GM23338 (cell line): Measurements from ENCODE around the gene MRPS24. TPM values are rescaled to one million over a fixed set of nuclear protein-coding genes. Genes with fewer than 3 reads are reported as not detected.

ENCODE experiments used
- ATAC-seq: fragments of 200-7000 bp; cut with Tn5 transposase; 3 replicates; pipeline ENCODE4 v1.9.1; 2020
- DNase-seq: peaks from one replicate; pipeline ENCODE4 v3.0.0-alpha.2; 2015; ENCODE audit warnings: low spot score
- H2AFZ ChIP-seq: fragments of 200-600 bp; sonication (generic); 2 replicates; pipeline ENCODE4 v1.8.0; 2016; ENCODE audit warnings: antibody characterized with exemption, mild to moderate bottlenecking, moderate library complexity
- H3F3A ChIP-seq: fragments of 200-600 bp; sonication (generic); replicated peaks from 2 replicates; pipeline ENCODE4 v1.8.0; 2017; ENCODE audit warnings: antibody characterized with exemption, mixed run types, low read depth
- H3K27ac ChIP-seq: fragments of 200-600 bp; sonication (generic); 2 replicates; pipeline ENCODE4 v1.6.1; 2016; ENCODE audit warnings: low read depth
- H3K27me3 ChIP-seq: fragments of 200-600 bp; sonication (generic); 2 replicates; pipeline ENCODE4 v1.8.0; 2016; ENCODE audit warnings: mild to moderate bottlenecking, mixed run types, moderate library complexity; ENCODE audit not compliant: insufficient read depth
- H3K36me3 ChIP-seq: fragments of 200-600 bp; sonication (generic); 2 replicates; pipeline ENCODE4 v1.8.0; 2016; ENCODE audit warnings: mild to moderate bottlenecking; ENCODE audit not compliant: insufficient read depth
- H3K4me1 ChIP-seq: fragments of 200-600 bp; sonication (generic); 2 replicates; pipeline ENCODE4 v1.8.0; 2016; ENCODE audit warnings: mild to moderate bottlenecking, moderate library complexity; ENCODE audit not compliant: insufficient read depth
- H3K4me2 ChIP-seq: fragments of 200-600 bp; sonication (generic); 2 replicates; pipeline ENCODE4 v1.7.1; 2017; ENCODE audit warnings: mixed run types
- H3K4me3 ChIP-seq: fragments of 200-600 bp; sonication (generic); 2 replicates; pipeline ENCODE4 v1.6.1; 2016; ENCODE audit warnings: mixed run types
- H3K79me2 ChIP-seq: fragments of 200-600 bp; sonication (generic); replicated peaks from 2 replicates; pipeline ENCODE4 v1.8.0; 2017; ENCODE audit warnings: mild to moderate bottlenecking; ENCODE audit not compliant: insufficient read depth
- H3K9me2 ChIP-seq: fragments of 200-600 bp; sonication (generic); 2 replicates; pipeline ENCODE4 v1.8.0; 2017; ENCODE audit not compliant: insufficient read depth
- H4K20me1 ChIP-seq: fragments of 200-600 bp; sonication (generic); replicated peaks from 2 replicates; pipeline ENCODE4 v1.8.0; 2017; ENCODE audit warnings: mild to moderate bottlenecking; ENCODE audit not compliant: insufficient read depth
- H3K27ac Mint-ChIP-seq: 2 replicates; pipeline ENCODE4 v1.8.0; 2020; ENCODE audit warnings: inconsistent platforms, mild to moderate bottlenecking, moderate library complexity, mixed read lengths
- H3K27me3 Mint-ChIP-seq: 3 replicates; pipeline ENCODE4 v1.8.0; 2022; ENCODE audit warnings: low read depth, mild to moderate bottlenecking, moderate library complexity, mixed read lengths, inconsistent platforms; ENCODE audit not compliant: insufficient read depth, poor library complexity
- H3K36me3 Mint-ChIP-seq: 3 replicates; pipeline ENCODE4 v1.8.0; 2021; ENCODE audit warnings: low read depth, mild to moderate bottlenecking, inconsistent platforms, moderate library complexity, mixed read lengths
- H3K4me1 Mint-ChIP-seq: 3 replicates; pipeline ENCODE4 v1.8.0; 2020; ENCODE audit warnings: mild to moderate bottlenecking, inconsistent platforms, mixed read lengths
- H3K4me3 Mint-ChIP-seq: 3 replicates; pipeline ENCODE4 v1.8.0; 2021; ENCODE audit warnings: moderate library complexity, mild to moderate bottlenecking, inconsistent platforms, mixed read lengths
- H3K9me3 Mint-ChIP-seq: 3 replicates; pipeline ENCODE4 v1.8.0; 2020; ENCODE audit warnings: moderate library complexity, mild to moderate bottlenecking, inconsistent platforms, mixed read lengths
- ETS1 ChIP-seq: IDR thresholded peaks from 2 replicates; pipeline ENCODE4 v1.6.1; 2016; ENCODE audit warnings: antibody characterized with exemption
- EZH2 ChIP-seq: fragments of 200-600 bp; sonication (generic); IDR thresholded peaks from one replicate; pipeline ENCODE4 v1.8.0; 2017; ENCODE audit warnings: antibody characterized with exemption, mild to moderate bottlenecking, low read depth; ENCODE audit not compliant: unreplicated experiment
- EZH2phosphoT487 ChIP-seq: fragments of 200-600 bp; sonication (generic); IDR thresholded peaks from one replicate; pipeline ENCODE4 v1.8.1; 2018; ENCODE audit warnings: antibody characterized with exemption; ENCODE audit not compliant: unreplicated experiment
- NANOG ChIP-seq: IDR thresholded peaks from 2 replicates; pipeline ENCODE4 v1.6.1; 2016; ENCODE audit warnings: antibody characterized with exemption, borderline replicate concordance
- POLR2AphosphoS5 ChIP-seq: IDR thresholded peaks from 2 replicates; pipeline ENCODE4 v1.6.1; 2016; ENCODE audit warnings: antibody characterized with exemption, low read depth
- REST ChIP-seq: IDR thresholded peaks from one replicate; pipeline ENCODE4 v1.6.1; 2018; ENCODE audit warnings: antibody characterized with exemption; ENCODE audit not compliant: unreplicated experiment
- STAT1 ChIP-seq: IDR thresholded peaks from one replicate; pipeline ENCODE4 v1.6.1; 2016; ENCODE audit warnings: antibody characterized with exemption; ENCODE audit not compliant: unreplicated experiment
- ZNF331 ChIP-seq: fragments of 250-450 bp; sonication (Bioruptor Pico); IDR thresholded peaks from 2 replicates; pipeline ENCODE4 v1.5.0; 2020; ENCODE audit warnings: low read depth, mild to moderate bottlenecking, moderate library complexity
- ZNF462 ChIP-seq: fragments of 250-450 bp; sonication (Bioruptor Pico); IDR thresholded peaks from 2 replicates; pipeline ENCODE4 v1.5.0; 2020; ENCODE audit warnings: mild to moderate bottlenecking, moderate library complexity
- polyA plus RNA-seq: library from polyadenylated mRNA; unstranded; fragments of >200 nt; fragmentation: Nextera tagmentation; extraction: Ambion mirVana; gene quantifications from 2 replicates; pipeline ENCODE4 v1.2.1, GENCODE V29; 2016
- total RNA-seq: library from RNA; depleted of rRNA; stranded (reverse); fragments of >200 nt; shearing (Covaris generic); gene quantifications from 2 replicates; pipeline ENCODE4 v1.2.3, GENCODE V29; 2014

The MRPS24 gene
- total and polyA plus RNA-seq, 2 experiments from 2014 or later = 82.9 to 152 TPM

GRCh38 chr7:43869006-43869866 lies at the start of gene MRPS24 (continued):
- TF ChIP-seq REST = peak; percentile 19

GRCh38 chr7:43915907-43916306 lies 46.6 kb upstream of the MRPS24 start:
- no peak overlapping the region for H3K4me2 ChIP-seq
- H3K79me2 ChIP-seq = no peaks in the 10 kb centered on the region
- Mint-ChIP-seq H3K9me3 (peaks cover 59% of the 10 kb centered on the region), H3K27ac (no peak overlapping the region), H3K27me3 (peaks cover 5% of the 10 kb centered on the region), H3K36me3 (peaks cover 46% of the 10 kb centered on the region), H3K4me3 (no peak overlapping the region), H3K4me1 (peaks cover 5% of the 10 kb centered on the region)
- H3F3A ChIP-seq = no peaks in the 10 kb centered on the region
- no peaks in the 10 kb centered on the region for H4K20me1 ChIP-seq
- peak; percentile 55 for ATAC-seq
- no peaks in the 10 kb centered on the region for H3K27me3 ChIP-seq
- no peaks in the 10 kb centered on the region; the same call in 1 of the 2 replicates for H3K4me1 ChIP-seq
- H2AFZ ChIP-seq = no peak overlapping the region
- H3K27ac ChIP-seq = no peak overlapping the region
- no peak overlapping the region for H3K4me3 ChIP-seq
- peak; percentile 72 for DNase-seq
- H3K36me3 ChIP-seq = no peaks in the 10 kb centered on the region; the same call in 1 of the 2 replicates
- 0 out of 2 replicates have a peak, but pooled peaks cover 10% of the 10 kb centered on the region for H3K9me2 ChIP-seq
- no peak for TF ChIP-seq EZH2phosphoT487
- TF ChIP-seq ETS1 = no peak
- TF ChIP-seq POLR2AphosphoS5 = no peak
- TF ChIP-seq ZNF462 = no peak
- no peak for TF ChIP-seq EZH2
- no peak for TF ChIP-seq NANOG
- TF ChIP-seq REST = no peak
- no peak for TF ChIP-seq ZNF331 (CRISPR knock-in tag)
- TF ChIP-seq STAT1 = no peak
